Stimulated activated CD8-positive, alpha-beta memory T cell treated with anti-CD3 and anti-CD28 coated beads, Interleukin-2, amount 100 ng/mL, for 1 hour (primary cell): Measurements from ENCODE around the gene IMMP2L.

ENCODE experiments used
- DNase-seq, 2 donors: peaks; one replicate each; pipeline ENCODE4 v3.0.0-alpha.2; 2020; ENCODE audit warnings: low read depth in 2 of 2

The IMMP2L gene

DNA sequence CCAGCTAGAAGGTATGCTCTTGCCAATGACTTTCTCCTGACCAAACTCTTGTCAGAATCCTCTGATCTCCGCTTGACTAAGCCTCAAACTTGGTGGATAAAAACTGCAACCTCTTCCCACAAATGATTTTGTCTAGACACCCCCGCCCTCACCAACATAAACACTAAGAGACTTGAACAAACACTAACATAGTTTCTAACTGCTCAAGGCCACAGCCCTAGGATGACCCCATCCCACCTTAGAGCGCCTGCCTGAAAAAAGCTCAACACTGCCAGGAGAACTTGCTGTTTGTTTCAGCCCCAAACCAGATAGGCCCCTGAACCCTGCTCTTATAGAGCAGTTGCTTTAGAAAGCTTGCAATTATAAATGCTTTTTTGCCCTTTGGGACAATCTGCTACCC, 399.6 kb downstream of the IMMP2L start:
- DNase-seq, result no peak

DNA sequence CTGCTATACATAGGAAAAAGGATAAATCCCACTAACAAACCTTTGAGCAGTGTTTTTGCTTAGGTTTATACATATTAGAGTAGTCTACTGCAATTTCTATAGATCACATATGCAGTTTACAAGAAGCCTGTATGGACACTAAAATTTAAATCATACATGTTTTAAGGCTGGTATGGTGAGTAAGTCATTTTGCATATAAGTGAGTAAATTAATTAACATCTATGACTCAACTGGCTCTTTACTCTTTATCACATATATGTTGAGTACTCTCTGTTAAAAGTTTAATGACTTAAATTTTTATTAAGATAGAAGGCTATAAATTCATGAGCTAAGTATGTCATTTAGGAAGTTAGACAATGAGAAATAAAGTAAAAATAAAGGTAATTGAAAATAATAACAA, 402.0 kb downstream of the IMMP2L start:
- no peak for DNase-seq

DNA sequence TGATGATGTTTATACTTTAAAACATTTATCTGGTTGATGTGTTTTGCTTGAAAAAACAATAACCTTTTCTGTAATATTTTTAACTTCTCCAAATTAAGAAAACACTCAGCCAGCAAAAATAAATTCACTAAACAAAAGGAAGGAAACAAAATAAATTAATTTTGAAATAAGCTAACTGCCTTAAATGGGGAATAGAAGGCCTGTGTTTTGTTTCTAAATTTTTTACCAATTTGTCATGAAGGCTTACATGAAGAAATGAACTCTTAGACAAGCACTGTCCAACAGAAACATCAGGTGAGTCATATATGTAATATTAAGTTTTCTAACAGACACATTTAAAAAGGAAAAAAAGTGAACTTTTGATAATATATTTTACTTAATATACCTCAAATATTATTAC, 402.9 kb downstream of the IMMP2L start:
- DNase-seq, result no peak

DNA sequence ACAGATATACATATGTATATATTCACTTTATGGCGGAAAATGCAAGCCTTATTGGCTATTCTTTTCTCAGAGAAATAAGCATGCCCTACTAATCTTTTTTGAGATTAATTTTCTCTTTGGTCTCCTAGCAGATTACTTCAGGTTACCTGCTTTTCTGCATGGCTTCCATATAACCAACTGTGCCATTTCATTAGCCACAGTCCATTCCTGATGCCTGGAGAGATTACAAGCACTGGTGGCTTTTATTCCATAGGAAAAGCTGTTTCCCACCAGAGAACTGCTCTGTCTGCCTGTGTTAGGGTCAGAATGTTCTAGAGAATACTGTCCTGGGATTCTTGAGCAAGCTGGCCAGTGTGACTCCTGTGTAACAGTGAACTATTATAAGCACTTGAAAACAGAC, 411.6 kb downstream of the IMMP2L start:
- no peak for DNase-seq

DNA sequence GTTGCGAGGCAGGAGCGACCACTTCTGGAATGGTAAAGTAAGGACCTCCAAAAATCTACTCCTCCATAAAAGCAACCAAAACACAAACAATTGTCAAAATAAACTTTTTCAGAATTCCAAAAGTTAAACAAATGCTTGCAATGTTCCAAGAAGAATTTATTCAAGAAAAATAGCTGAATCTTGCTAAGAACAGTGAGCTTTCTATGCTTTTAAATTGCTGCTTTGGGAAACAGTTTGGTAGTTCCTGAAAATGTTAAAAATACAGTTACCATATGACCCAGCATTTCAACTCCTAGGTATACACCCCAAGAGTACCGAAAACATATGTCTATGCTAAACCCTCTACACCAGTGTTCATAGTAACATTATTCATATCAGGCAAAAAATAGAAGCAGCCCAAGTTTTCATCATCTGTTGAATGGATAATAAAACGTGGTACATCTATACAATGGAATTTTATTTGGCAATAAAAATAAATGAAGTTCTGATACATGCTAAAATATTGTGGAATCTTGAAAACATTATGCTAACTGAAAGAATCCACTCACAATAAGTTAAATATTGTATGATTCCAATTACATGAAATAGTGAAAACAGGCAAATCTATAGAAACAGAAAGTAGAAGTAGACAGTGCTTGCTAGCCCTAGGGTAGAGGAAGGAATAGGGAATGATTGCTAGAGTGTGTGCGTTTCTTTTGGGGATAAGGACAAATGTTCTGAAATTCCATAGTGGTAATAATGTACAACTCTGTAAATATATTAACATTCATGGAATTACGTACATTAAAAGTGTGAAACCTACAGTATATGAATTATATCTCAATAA, 414.4 kb downstream of the IMMP2L start:
- DNase-seq, result no peak

DNA sequence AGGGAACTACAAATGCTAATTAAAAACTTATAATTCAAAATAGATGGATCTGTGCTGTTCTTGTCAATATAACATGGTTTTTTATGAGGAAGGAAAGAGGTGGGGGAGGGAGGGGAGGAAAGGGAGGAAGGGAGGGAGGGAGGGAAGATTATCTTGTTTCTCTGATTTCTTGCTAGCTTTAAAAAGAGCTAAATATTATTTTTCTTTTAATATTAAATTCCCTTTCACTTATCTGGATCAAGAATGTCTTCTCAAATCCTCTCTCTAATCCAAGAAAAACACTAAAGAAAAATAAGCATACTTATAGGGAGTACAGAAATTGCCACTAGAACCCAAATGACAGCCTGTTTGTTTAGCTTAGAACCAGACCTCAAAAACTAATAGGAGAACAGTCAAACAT, 416.2 kb downstream of the IMMP2L start:
- DNase-seq, result no peak

DNA sequence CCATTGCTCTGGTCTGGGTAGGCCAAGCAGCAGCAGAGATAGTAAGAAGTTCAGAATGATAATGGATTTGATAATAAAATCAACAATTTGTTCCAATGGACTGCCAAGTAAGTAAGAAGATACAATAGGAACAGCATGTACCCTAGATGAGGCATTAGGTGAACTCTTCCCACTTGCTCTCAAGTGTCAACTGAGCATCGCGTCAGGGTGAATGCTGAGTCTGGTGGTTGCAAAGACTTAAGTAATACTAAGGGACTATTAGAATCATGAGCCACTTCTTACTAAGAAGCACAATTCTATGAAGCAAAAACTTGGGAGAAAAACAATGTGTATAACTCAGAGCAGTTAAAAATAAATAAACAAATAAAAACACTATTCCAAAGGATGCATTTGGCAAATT, 416.8 kb downstream of the IMMP2L start:
- no peak for DNase-seq

DNA sequence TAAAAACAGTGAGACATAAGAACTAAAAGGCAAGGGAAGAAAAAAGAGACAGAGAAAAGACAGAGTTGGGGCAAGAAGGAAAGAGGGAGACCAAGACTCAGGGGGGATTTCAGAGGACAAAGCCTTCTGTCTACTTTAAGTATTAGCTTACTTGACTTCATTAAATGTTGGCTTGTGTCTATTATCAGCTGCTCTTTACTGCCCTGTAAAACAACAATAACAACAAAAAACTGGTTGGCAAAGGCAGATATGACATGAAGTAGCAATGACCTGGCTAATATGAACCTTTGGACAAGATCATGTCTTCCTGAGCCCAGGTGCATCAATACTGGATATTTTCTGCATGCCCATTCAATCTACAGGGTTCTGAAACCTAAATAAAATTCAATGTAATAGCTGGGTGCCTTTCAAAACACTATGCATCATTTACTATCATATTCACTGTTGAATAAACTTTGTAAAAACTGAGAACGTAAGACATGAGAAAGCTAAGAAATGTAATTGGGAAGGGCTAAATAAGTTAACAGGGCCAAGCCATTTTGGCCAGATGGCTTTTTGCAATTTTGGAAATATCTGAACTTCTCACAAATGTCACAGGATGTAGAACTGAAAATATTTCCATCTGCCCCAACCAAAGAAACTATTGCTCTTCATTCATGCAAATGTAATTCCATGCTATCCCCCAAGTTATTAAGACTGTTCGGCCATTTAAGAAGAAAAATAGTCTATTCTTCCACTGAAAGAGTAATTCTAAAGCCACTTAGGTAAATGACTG, 422.0 kb downstream of the IMMP2L start:
- DNase-seq, result no peak

DNA sequence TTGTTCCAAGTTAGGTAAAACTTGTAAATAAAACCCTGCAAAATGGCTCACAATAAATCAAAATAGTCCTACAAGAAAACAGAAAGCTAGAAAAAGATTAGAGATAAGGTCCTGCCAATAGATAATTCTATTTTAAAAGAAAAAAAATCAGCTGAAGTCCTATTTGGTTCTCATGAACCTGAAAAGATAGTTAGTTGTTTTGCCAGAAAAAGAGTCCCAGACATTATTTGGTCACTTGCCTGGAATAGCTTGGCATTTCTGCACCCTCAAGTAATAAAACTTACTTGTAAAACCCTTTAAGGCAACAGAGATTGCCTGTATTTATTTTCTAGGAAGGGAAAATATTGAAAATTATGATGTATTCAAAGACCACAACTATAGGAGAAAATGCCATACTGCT, 423.7 kb downstream of the IMMP2L start:
- no peak for DNase-seq

DNA sequence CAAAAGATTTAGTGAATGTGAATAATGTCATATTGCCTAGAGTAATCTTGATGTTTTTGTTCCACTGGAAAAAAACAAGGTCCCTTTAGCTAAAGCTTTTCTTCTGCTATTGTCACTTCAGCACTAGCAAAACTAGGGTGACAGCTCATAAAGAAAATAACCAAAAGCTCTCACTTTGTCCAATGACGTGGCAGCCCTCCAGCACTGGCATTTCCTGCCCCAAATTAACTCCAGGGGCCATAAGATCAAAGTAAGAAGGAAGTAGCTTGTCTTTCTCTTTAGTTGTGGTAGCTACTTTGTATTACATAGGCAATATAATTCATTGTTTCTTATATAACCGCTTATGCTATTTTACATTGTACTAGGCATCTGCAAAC, 424.1 kb downstream of the IMMP2L start:
- peak in 1 of 2 donors; percentile 9 for DNase-seq

DNA sequence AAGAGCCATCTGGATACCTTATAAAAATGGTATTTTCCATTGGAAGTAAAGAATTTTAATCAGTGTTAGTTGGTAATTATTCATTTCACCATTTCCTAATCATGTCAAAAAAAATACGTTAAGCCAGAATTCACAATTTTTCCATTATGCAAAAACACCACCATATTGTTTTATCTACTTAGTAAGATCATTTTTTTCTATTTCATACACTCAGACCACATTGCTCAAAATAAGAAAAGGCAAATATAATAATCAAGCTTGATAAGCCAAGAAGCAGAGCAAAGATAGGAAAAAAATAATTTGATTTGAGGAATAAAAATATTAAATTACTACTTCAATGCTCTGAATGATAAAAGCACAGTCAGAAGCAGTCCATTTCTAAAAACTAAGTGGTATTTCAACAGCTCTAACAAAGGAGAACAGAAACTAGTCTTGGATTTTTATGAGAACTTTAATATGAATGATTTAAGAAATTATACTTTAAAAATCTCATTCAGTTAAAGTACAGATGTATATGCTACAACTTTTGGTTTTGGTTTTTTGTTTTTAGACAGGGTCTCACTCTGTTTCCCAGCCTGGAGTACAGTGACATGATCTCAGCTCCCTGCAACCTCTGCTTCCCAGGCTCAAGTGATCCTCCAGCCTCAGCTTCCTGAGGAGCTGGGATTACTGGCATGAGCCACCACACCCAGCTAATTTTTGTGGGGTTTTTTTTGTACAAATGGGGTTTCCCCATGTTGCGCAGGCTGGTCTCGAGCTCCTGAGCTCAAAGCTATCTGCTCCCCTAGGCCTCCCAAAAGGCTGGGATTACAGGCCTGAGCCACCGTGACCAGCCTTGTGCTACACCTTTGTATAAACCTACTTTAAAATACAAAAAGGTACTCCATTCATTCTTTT, 424.7 kb downstream of the IMMP2L start:
- no peak for DNase-seq

DNA sequence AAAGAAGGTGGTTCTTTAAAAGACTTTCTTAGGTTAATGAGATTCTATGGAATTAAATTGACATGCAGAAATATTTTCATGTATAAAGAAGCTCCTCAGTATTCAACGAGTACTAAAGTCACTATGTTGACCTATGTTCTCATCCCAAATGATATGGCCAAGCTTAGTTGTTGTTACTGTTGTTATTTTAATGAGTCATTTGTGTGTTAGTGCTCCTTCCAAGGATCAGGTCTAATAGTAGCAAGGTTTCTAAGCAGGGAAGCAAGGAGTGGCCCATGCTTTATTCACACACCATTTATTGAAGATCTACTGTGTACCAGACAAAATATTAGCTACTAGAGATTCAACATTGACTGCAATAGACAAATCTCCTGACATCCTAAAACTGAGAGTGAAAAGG, 429.5 kb downstream of the IMMP2L start:
- DNase-seq, result no peak

DNA sequence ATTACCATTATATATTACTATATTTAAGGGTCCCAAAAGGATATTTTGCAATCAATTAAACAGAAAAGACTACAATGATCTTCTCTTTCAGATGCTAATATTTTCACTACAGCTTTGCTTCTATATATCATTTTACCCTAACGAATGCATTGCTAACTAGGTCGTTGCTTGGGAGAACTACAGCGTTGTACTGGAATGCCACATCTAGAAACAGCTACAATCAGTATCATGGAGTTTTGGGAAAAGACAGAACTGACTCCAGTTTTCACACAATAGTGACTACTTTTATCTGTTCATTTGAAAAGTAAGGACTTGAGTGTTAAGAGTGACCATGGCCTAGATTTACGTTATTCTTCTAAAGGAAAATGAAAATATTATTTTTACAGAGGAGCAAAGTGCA, 432.9 kb downstream of the IMMP2L start:
- no peak for DNase-seq

DNA sequence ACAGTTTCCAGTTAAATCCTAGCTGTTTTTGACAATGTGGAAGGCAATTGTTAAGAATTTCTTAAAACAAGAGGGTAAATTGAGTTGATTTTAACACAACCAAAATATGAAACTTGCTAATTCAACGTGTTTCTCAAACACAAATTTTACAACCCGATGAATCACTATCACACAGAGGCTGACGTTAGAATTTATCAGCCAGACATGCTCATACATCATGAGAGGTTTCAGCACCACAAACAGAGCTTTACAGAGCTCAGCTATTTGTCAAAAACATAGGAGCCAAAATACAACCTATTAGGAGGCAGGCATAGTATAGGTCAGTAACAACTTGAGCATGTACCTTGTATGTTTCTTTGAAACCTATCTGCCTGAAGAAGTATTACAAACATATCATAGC, 435.3 kb downstream of the IMMP2L start:
- no peak for DNase-seq

DNA sequence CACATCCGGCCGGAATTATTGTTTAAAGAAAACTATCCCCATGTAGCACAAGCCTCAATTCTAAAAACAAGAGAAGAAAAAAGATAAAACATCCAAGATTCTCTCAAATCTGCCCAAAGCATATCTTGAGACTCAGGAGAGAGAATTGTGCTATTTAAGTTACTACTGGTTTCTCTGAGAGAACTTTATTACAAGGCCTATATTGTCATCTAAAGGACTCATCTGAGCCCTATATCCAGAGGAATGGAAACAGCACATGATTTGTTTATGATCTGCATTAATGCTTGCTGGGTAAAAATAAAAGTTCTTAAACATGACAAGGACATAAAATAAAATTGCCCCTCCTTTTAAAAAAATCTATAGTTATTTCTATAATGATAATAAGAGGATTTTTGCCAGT, 446.3 kb downstream of the IMMP2L start:
- no peak for DNase-seq

DNA sequence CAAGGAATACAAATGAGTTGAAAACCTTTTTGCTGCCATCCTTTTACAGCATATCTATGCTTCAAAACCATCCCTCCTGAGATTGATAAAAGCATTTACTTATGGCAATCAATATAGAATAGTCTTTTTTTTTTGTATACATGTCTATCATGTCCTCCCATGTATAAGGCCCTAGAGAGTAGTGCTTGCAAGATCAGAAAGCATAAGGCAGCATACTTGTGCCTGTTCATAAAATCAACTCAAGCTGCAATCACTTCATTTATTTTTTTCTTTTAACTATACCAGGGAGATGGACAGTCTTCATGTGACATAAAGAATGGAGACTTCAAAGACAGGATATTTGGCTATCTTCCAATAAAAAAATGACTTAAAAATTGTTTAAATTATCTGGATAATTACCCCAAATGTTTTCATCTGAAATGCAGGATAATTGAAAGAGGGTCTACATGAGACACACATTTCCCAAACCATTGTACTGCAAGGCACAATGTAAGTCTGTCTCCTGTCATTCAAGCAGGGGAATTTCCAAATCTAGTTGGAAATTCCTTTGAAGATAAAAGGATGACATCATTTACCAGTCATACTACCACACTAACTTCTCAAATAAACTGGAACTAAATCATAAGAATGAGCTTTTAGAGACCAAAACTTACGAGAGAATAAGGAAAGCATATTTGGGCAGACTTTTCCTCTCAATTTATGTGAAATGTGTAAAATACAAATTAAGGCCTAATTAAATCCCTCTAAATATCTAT, 448.9 kb downstream of the IMMP2L start:
- DNase-seq, result no peak

DNA sequence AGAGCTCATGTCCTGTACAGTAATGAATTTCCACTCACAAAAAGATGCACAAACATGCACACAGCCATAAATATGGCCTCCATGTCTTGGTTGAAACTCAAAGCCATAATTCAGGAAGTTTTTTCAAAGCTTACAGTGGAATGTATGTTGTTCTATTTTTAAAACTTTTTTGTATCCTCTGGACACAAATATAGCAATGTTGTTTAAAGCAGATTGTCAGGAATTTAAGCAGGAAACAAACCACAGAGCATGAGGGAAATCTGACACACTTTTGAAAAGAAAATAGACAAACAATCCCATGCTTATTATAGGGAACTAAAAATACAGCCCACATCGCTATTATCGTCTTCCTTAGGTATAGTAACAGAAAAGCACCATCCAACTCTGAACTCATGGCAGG, 449.9 kb downstream of the IMMP2L start:
- DNase-seq, result no peak

DNA sequence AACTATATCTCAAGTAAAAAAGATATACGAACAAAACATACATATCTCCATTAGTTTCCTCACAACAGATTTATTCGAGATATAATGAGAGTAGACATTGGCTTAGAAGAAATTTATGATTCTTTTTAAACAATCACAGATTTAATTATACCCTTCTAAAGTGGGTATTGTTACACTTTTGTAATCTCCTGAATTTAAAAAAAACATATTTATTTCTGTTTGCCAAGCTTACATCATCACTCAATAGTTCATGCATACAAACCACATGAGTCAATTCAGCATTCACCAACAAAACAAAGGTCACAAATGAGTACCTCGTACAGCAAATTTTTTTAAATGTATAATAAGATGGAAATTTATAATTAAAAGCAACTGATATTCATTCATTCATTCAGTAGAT, 453.8 kb downstream of the IMMP2L start:
- no peak for DNase-seq

DNA sequence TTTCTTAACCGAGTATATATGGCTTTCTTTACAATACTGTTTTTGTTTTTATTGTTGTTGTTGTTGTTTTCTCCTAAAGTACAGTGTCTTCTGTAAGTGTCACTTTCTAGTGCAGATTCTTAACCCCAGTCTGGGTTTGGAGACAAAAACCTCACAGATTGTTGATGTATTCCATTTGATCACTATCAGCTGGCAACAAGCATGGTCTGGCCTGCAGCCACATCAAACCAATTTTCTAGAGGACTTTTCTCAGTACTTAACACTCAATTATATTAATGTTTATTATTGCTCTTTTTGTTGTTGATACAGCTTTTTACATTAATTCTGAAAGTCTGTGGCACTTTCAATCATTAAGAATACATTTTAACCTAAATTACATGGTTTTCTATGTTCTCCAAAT, 454.3 kb downstream of the IMMP2L start:
- DNase-seq, result no peak

DNA sequence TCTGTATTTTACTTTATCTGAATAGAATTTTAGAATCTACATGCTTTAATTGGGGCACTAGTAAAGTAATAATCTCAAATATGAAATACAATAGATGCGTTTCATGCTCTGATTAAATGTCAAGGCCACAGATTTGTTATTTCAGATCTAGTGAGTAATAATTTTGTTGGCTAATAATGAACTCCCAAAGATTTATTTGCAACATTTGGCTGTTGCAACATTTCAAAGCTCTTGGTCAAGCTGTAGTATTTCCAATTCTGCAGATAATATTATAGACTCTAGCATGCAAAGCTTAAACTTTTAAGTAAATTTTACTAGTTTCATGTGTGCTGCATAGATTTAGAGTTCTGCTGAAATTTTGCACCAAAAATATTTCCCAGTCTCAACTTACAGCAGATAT, 454.7 kb downstream of the IMMP2L start:
- no peak for DNase-seq

DNA sequence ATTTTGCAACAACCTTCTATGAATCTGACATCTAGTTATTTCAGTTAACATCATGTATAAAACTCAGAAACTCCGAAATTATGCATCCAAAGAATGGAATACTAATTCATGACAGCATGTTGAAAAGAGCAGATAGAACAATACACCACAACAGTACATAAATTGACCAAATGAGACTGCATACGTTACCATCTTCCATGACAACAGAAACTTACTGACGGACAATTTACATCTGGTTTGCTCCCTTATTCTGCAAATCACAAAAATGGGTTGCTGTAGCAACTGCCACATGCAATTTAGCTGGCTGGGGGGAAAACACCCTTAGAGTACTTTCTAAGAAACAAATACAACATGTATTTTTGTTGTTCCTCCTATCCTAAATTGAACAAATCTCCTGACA, 457.0 kb downstream of the IMMP2L start:
- no peak for DNase-seq

DNA sequence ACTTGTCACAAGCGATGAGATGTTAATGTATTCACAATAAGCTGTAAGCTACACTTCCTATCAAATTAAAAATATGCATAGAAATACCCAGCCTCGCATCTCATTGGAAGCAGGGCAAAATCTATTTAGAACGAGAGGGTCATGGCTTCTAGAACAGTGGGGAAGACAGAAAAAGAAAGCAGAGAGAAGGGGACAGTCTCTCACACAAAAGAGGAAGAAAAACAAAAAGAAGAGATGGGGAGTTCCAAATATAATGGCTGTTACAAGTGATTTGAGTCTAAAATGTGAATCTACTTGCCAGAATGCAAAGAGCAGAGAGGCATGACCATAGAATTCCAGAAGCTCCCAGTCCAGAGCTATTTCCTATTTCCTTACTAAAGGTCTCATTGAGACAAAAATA, 457.6 kb downstream of the IMMP2L start:
- DNase-seq, result no peak
